Astrocyte of the spinal cord (primary cell): Measurements from ENCODE around the gene HS2ST1.

ENCODE experiments used
- DNase-seq: peaks from one replicate; pipeline ENCODE4 v3.0.0; 2011; ENCODE audit warnings: low read depth, low spot score
- H3K4me3 ChIP-seq: 2 replicates; pipeline ENCODE4 v1.5.1; 2011; ENCODE audit warnings: low read depth, mild to moderate bottlenecking, low read length, moderate library complexity
- in situ Hi-C: cut with HindIII; loops from 2 replicates; pipeline ENCODE4 v1.10.0; 2017; ENCODE audit warnings: low sequenced_read_pairs
- TF ChIP-seq, protein P1 (sequence below): IDR thresholded peaks from 2 replicates; pipeline ENCODE4 v1.5.1; 2012; ENCODE audit warnings: low read depth, mild to moderate bottlenecking, low read length, inconsistent platforms

HS2ST1 gene

DNA sequence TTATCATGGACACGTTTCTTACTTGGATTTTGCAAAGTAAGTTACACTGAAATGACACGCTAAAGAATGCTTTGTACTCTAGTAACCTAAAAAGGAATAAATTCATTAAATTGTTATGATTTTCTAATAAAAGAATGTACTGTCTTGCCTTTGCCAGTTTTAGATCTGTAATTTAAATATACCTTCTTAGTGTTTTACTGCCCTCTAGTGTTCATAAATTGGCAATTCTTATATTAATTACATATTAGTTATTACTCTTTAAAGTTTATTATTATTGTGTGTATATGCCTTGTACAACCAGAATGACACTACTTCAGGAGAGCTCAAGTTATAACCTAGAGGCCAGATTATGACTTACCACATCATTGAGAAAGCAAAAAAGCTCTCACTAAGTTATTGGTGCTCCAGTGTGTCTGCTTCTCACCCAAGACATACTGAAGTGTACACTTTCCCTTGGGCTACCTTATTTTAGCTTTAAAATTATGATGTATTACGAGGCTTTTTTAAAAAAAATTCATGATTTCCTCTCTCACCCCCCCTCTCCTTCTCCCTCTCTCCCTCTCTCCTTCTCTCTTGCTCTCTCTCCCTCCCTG is 169.9 kb downstream of the HS2ST1 start:
- H3K4me3 ChIP-seq: no peak overlapping the region
- peak; percentile 59 for DNase-seq
- in situ Hi-C loops: no loop called here
- TF ChIP-seq, protein P1, sequence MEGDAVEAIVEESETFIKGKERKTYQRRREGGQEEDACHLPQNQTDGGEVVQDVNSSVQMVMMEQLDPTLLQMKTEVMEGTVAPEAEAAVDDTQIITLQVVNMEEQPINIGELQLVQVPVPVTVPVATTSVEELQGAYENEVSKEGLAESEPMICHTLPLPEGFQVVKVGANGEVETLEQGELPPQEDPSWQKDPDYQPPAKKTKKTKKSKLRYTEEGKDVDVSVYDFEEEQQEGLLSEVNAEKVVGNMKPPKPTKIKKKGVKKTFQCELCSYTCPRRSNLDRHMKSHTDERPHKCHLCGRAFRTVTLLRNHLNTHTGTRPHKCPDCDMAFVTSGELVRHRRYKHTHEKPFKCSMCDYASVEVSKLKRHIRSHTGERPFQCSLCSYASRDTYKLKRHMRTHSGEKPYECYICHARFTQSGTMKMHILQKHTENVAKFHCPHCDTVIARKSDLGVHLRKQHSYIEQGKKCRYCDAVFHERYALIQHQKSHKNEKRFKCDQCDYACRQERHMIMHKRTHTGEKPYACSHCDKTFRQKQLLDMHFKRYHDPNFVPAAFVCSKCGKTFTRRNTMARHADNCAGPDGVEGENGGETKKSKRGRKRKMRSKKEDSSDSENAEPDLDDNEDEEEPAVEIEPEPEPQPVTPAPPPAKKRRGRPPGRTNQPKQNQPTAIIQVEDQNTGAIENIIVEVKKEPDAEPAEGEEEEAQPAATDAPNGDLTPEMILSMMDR: peak; percentile 34

DNA sequence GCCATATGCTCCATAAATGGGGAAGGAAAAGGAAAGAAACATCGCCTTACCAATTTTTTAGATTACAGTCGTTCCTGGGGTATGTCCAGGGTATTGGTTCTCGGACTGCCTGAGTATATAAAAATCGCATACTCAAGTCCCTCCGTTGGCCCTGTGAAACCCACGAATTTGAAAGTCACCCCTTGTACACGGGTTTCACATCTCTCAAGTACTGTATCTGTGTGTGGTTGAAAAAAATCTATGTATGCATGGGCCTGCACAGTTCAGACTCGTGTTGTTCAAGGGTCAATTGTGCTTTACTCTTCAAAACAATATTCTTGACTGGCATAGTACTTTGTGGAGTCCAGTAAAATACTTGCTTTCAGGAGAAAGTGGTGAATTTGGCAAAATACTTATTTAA is 171.7 kb downstream of the HS2ST1 start:
- TF ChIP-seq, protein P1: no peak
- no peak overlapping the region for H3K4me3 ChIP-seq
- in situ Hi-C loops: no loop called here
- DNase-seq: no peak

DNA sequence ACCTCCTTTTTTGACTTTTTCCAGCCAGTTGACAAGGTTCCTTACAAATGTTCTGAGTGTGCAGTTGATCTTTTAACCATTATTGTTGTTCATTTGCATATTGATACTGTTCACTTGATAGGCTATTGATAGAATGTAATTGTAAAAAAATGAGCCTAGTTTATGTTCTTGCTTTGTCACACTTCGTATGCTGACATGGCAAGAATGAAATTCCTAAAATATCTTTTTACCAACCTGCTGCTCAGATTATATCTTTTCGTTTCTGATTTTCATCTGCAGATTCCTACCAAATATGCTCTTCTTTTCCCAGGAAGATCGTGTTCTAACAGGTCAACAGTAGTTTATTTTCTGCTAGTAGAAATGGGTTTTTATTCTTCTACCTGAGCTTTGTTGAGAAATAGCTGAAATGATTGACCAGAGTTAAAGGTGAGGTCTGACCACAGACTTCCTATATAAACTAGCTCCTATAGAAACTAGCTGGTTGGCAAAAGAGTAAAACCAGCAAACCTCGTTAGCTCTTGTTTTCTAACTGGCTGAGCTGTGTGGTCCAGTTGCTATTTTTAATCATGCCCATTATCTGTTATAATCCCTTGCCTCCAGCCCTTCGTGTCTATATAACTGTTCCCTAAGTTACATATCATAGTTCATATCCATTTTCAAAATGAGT is 174.8 kb downstream of the HS2ST1 start:
- TF ChIP-seq, protein P1: no peak
- no peak for DNase-seq
- no peak overlapping the region for H3K4me3 ChIP-seq
- in situ Hi-C loops: no loop called here

DNA sequence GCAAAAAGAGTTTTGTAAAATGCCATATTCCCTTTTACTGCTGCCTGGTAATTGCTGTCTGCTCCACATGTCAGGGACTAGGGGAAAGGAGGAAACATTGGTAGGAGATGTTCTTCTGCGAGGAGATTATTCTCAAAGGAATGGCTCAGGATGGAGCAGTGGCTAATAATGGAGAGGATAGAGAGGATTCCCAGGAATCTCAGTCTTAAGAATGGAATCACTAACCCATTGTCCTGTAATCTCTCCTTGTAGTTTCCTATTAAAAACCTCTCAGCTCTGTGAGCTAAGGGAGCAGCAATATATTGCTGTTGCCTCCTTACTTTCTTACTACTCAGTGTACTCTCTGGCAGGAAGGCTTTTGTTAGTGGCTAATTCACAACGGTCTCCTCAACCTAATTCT is 175.4 kb downstream of the HS2ST1 start:
- H3K4me3 ChIP-seq: no peak overlapping the region
- TF ChIP-seq, protein P1: no peak
- in situ Hi-C loops: no loop called here
- DNase-seq: no peak

DNA sequence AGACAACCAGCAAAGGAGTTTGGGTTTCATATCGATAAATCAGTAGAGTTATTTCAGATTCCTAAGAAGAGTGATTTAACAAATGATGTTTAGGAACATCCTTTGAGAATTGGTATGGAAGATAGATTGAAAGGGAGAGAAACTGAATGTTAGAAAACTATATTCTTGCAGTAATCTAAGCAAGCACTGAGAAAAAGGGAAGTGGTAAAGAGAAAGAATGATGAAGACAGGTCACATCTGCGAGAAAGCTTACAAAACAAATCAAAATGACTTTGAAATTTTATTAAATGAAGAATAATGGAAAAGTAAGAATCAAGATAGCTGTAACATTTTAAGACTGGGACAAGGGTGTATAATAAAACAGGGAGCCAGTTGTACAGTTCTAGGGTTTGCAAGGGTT is 177.0 kb downstream of the HS2ST1 start:
- TF ChIP-seq, protein P1: no peak
- no peak overlapping the region for H3K4me3 ChIP-seq
- in situ Hi-C loops: no loop called here
- no peak for DNase-seq

DNA sequence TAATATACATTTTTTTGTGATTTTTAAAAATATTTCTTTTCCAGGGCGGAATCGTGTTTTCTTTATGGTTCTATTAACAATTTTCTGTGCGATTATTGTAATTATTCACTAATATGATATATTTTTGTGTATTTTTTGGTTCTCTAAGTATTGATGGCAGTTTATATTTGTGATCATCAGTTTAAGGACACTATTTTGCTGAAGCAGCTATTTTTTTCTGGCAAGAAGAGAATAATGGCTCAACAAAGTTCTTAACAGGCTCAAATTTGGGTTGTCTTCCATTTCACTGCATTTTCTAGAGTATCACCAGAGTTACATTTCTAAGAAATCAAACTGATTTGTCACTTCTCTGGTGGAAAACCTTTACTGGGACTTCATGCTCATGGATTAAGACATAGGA is 178.4 kb downstream of the HS2ST1 start:
- TF ChIP-seq, protein P1: no peak
- in situ Hi-C loops: no loop called here
- no peak overlapping the region for H3K4me3 ChIP-seq

More for the DNA sequence above, 178.4 kb downstream of the HS2ST1 start:
- DNase-seq: no peak
